Activated CD8-positive, alpha-beta T cell treated with anti-CD3 and anti-CD28 coated beads, Interleukin-2, amount 10 ng/mL, durations not matched to agents 7 days and 5 days (primary cell): Measurements from ENCODE around the gene POLR2C. TPM values are rescaled to one million over a fixed set of nuclear protein-coding genes. Genes with fewer than 3 reads are reported as not detected.

Source experiments
- ATAC-seq: fragments of 150-1000 bp; cut with Tn5 transposase; one replicate; pipeline ENCODE4 v1.10.0; 2021; ENCODE audit warnings: moderate library complexity
- CTCF ChIA-PET: fragments of 350-600 bp; sonication (Branson Sonifier 250); formaldehyde crosslinking; loops from one replicate; lab custom pipeline; 2021; ENCODE audit warnings: antibody characterized with exemption; lab: Charles Lee
- POLR2A ChIA-PET: fragments of 350-600 bp; sonication (Branson Sonifier 250); formaldehyde crosslinking; loops from one replicate; lab custom pipeline; 2021; ENCODE audit warnings: antibody characterized with exemption; lab: Charles Lee
- DNase-seq: peaks from one replicate; pipeline ENCODE4 v3.0.0-alpha.2; 2020
- H3K27ac Mint-ChIP-seq: one replicate; pipeline ENCODE4 v1.8.0; 2021; ENCODE audit warnings: mild to moderate bottlenecking, mixed read lengths
- H3K27me3 Mint-ChIP-seq: one replicate; pipeline ENCODE4 v1.8.0; 2021; ENCODE audit warnings: low read depth, mixed read lengths
- H3K36me3 Mint-ChIP-seq: one replicate; pipeline ENCODE4 v1.8.0; 2021; ENCODE audit warnings: low read depth, mixed read lengths
- H3K4me1 Mint-ChIP-seq: one replicate; pipeline ENCODE4 v1.8.0; 2021; ENCODE audit warnings: low read depth, mixed read lengths
- H3K4me3 Mint-ChIP-seq: one replicate; pipeline ENCODE4 v1.8.0; 2021; ENCODE audit warnings: mild to moderate bottlenecking, mixed read lengths
- H3K9me3 Mint-ChIP-seq: one replicate; pipeline ENCODE4 v1.8.0; 2022; ENCODE audit warnings: mixed read lengths; ENCODE audit not compliant: insufficient read depth
- total RNA-seq, 2 experiments: library from RNA; stranded (reverse); gene quantifications; one replicate each; pipeline ENCODE4 v1.2.3, GENCODE V29; 2021

Gene POLR2C
- 10 to 100 TPM; 57.0 to 58.3 TPM for total RNA-seq

DNA sequence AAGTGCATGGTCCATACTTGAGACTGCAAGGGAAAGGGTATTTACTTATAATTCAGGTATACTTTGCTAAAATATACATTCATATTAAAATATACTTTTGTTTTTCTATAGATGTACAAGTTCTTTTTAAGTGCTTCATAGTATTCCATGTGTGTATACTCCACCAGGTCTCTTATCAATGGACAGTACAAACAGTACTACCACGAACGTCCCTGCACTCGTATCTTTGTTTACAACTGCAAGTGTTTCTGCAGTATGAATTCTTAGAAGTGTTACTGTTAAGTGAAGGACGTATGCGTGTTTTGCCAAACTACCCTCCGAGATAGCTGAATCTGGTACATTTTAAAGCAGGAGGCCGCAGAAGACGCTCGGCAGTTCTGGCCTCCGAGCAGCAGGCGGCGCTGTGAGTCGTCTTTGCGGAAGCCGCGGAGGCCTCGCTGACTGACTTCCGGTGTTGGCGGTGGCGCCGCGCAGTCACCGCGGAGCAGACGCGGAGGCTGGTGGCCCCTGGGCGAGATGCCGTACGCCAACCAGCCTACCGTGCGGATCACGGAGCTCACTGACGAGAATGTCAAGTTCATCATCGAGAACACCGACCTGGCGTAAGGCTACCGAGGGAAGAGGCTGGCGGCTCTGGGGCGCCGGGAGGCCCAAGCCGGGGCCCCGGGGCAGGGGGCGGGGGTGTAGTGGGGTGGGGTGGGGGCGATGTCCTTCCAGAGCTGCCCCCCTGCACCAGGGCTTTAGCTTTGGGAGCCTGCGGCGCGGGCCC is at the start of gene POLR2C:
Gene POLR2C (plus strand): TSS at position 471 of the 769 bp plus-strand sequence. CDS start 46 bp downstream, at position 517.
- peaks cover 40% of the 10 kb centered on the region for H3K36me3 Mint-ChIP-seq
- ChIA-PET POLR2A (interaction anchor here (0.6 to 2.4 kb wide), 13 partner anchors 9 to 160 kb away, joined by 3 to 20 read pairs (median 5); partner anchors contain the start of genes ADGRG5, CIAPIN1, COQ9 and DOK4), CTCF (interaction anchor here (0.6 to 6.6 kb wide), 28 partner anchors 9 to 273 kb away, joined by 3 to 63 read pairs (median 6); partner anchors contain the start of genes ADGRG5, CIAPIN1, COQ9 and DOK4)
- peaks cover 29% of the 10 kb centered on the region for H3K4me1 Mint-ChIP-seq
- ATAC-seq (peak; percentile 97), DNase-seq (peak; percentile 95)
- H3K4me3 Mint-ChIP-seq: peak within 1 kb of the TSS; percentile 100
- H3K27me3 Mint-ChIP-seq: no peaks in the 10 kb centered on the region
- H3K9me3 Mint-ChIP-seq: no peaks in the 10 kb centered on the region
- H3K27ac Mint-ChIP-seq: peak within 1 kb of the TSS; percentile 100

GRCh38 chr16:57413301-57413730 is 49.2 kb upstream of the POLR2C start:
- Mint-ChIP-seq H3K4me1 (peaks cover 15% of the 10 kb centered on the region), H3K9me3 (no peaks in the 10 kb centered on the region), H3K27me3 (no peaks in the 10 kb centered on the region), H3K4me3 (no peak overlapping the region), H3K27ac (no peak overlapping the region), H3K36me3 (no peaks in the 10 kb centered on the region)
- CTCF ChIA-PET: interaction anchor here (1.1 to 1.3 kb wide), 2 partner anchors 113 to 114 kb away, joined by 4 to 6 read pairs; no protein-coding TSS in a partner anchor
- no peak for ATAC-seq
- no peak for DNase-seq
- POLR2A ChIA-PET: interaction anchor here (0.6 kb wide), 1 partner anchor 8 kb away, joined by 3 read pairs; no protein-coding TSS in a partner anchor

DNA sequence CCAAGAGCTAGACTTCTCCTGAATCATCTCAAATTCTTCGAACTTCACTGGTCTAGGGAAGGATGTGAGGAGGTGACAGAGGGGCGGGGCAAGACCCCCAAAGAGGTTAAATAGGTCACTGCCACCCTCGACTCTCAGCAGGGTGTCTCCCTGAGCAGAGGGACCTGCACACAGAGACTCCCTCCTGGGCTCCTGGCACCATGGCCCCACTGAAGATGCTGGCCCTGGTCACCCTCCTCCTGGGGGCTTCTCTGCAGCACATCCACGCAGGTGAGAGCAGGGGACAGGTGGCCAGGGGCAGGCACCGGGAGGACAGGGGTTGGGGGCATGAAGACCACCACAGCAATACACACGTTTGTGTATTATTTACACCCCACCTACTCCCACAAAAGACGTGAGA is 48.7 kb upstream of the POLR2C start:
- no peak for ATAC-seq
- Mint-ChIP-seq H3K27me3 (no peaks in the 10 kb centered on the region), H3K27ac (no peak overlapping the region), H3K36me3 (no peaks in the 10 kb centered on the region), H3K9me3 (no peaks in the 10 kb centered on the region), H3K4me3 (no peak overlapping the region), H3K4me1 (peaks cover 18% of the 10 kb centered on the region)
- ChIA-PET CTCF (interaction anchor here (1.1 to 1.3 kb wide), 2 partner anchors 113 to 115 kb away, joined by 4 to 6 read pairs; no protein-coding TSS in a partner anchor), POLR2A (no interaction called here)
- no peak for DNase-seq

GRCh38 chr16:57416084-57416483 is 46.4 kb upstream of the POLR2C start:
- no peaks in the 10 kb centered on the region for H3K9me3 Mint-ChIP-seq
- no peaks in the 10 kb centered on the region for H3K27me3 Mint-ChIP-seq
- ATAC-seq (no peak), DNase-seq (no peak)
- peaks cover 25% of the 10 kb centered on the region for H3K4me1 Mint-ChIP-seq
- no peak overlapping the region for H3K27ac Mint-ChIP-seq
- no peak overlapping the region for H3K4me3 Mint-ChIP-seq
- ChIA-PET CTCF (interaction anchor here (0.6 to 10.3 kb wide), 27 partner anchors 9 to 210 kb away, joined by 3 to 338 read pairs (median 7); partner anchors contain the start of genes ADGRG5, CCL17, CIAPIN1 and COQ9), POLR2A (interaction anchor here (1.2 to 2.5 kb wide), 3 partner anchors 114 to 170 kb away, joined by 3 to 20 read pairs (median 7); no protein-coding TSS in a partner anchor)
- H3K36me3 Mint-ChIP-seq: no peaks in the 10 kb centered on the region

DNA sequence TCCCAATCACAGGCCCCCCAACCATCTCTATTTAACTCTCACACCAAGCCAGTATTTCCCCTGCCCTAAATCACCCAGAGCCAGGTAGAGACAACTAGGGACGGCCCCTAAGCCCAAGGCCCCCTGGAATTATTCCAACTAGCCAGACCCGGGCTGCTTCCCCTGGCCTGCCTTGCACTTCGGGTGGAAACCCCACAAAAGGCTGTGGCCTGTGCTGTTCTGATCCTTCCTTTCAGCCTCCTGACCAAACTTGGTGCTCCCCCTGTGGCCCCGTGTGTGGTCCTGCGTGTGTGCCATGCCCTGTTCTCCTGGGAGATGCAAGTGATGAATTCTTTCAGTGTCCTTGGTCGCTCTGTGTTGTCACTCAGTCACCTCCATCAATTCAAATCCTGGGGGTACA is 43.0 kb upstream of the POLR2C start:
- ChIA-PET POLR2A (interaction anchor here (1.4 kb wide), 1 partner anchor 28 kb away, joined by 4 read pairs; the partner anchor contains the start of genes CIAPIN1 and COQ9), CTCF (interaction anchor here (0.7 to 10.3 kb wide), 25 partner anchors 10 to 193 kb away, joined by 3 to 338 read pairs (median 4); partner anchors contain the start of genes CCL17, CIAPIN1 and COQ9)
- peak overlapping the region; percentile 87 for H3K27ac Mint-ChIP-seq
- H3K4me3 Mint-ChIP-seq: no peak overlapping the region
- H3K4me1 Mint-ChIP-seq: peaks cover 25% of the 10 kb centered on the region
- H3K27me3 Mint-ChIP-seq: no peaks in the 10 kb centered on the region
- DNase-seq (no peak), ATAC-seq (no peak)
- H3K9me3 Mint-ChIP-seq: no peaks in the 10 kb centered on the region
- no peaks in the 10 kb centered on the region for H3K36me3 Mint-ChIP-seq

GRCh38 chr16:57422026-57422944 is 40.2 kb upstream of the POLR2C start:
- CTCF ChIA-PET: interaction anchor here (0.7 to 10.3 kb wide), 5 partner anchors 98 to 237 kb away, joined by 3 to 338 read pairs (median 3); partner anchors contain the start of gene PSME3IP1
- Mint-ChIP-seq H3K27ac (no peak overlapping the region), H3K27me3 (no peaks in the 10 kb centered on the region), H3K4me3 (no peak overlapping the region), H3K4me1 (peaks cover 18% of the 10 kb centered on the region), H3K36me3 (peaks cover 2% of the 10 kb centered on the region), H3K9me3 (no peaks in the 10 kb centered on the region)
- DNase-seq (no peak), ATAC-seq (no peak)
- POLR2A ChIA-PET: interaction anchor here (0.5 to 0.6 kb wide), 2 partner anchors 9 to 81 kb away, joined by 3 read pairs; no protein-coding TSS in a partner anchor

- ChIA-PET CTCF (interaction anchor here (1.0 to 10.3 kb wide), 3 partner anchors 10 to 121 kb away, joined by 4 to 338 read pairs (median 156); no protein-coding TSS in a partner anchor), POLR2A (interaction anchor here (0.5 kb wide), 1 partner anchor 82 kb away, joined by 3 read pairs; no protein-coding TSS in a partner anchor)
- ATAC-seq (no peak), DNase-seq (no peak)
- Mint-ChIP-seq H3K27me3 (no peaks in the 10 kb centered on the region), H3K27ac (no peak overlapping the region), H3K36me3 (peaks cover 4% of the 10 kb centered on the region), H3K4me1 (peaks cover 12% of the 10 kb centered on the region), H3K9me3 (no peaks in the 10 kb centered on the region), H3K4me3 (no peak overlapping the region)
Observed at GRCh38 chr16:57423152-57423551, 39.3 kb upstream of the POLR2C start.

DNA sequence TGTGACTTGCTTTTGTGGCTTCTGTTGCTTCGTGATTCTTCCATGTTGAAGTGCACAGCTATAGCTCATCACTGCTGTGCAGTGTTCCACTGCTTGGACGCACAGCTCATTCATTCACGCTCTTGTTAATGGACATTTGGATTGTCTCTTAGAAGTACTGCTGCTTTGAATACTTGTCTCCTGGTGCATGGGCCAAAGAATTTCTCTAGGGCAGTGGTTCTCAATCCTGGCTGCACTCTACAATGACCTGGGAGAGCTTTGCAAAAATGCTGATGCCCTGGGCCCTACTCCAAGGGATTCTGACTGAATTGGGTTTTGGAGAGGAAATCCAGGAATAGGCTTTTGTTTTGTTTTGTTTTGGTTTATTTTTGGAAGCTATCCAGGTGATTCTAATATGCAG is 37.9 kb upstream of the POLR2C start:
- CTCF ChIA-PET: interaction anchor here (0.7 to 10.3 kb wide), 6 partner anchors 8 to 124 kb away, joined by 3 to 338 read pairs (median 6); no protein-coding TSS in a partner anchor
- Mint-ChIP-seq H3K27me3 (no peaks in the 10 kb centered on the region), H3K4me1 (peaks cover under 1% of the 10 kb centered on the region), H3K4me3 (no peak overlapping the region), H3K27ac (no peak overlapping the region), H3K36me3 (peaks cover 14% of the 10 kb centered on the region), H3K9me3 (no peaks in the 10 kb centered on the region)
- POLR2A ChIA-PET: interaction anchor here (1.2 kb wide), 1 partner anchor 21 kb away, joined by 4 read pairs; no protein-coding TSS in a partner anchor
- no peak for DNase-seq
- no peak for ATAC-seq

- CTCF ChIA-PET: interaction anchor here (0.9 to 2.1 kb wide), 3 partner anchors 9 to 126 kb away, joined by 3 to 7 read pairs (median 6); partner anchors contain the start of genes CIAPIN1 and COQ9
- no peak overlapping the region for H3K27ac Mint-ChIP-seq
- no peaks in the 10 kb centered on the region for H3K4me1 Mint-ChIP-seq
- no peak for DNase-seq
- H3K9me3 Mint-ChIP-seq: no peaks in the 10 kb centered on the region
- H3K4me3 Mint-ChIP-seq: no peak overlapping the region
- H3K36me3 Mint-ChIP-seq: peaks cover 30% of the 10 kb centered on the region
- no peak for ATAC-seq
- POLR2A ChIA-PET: no interaction called here
- no peaks in the 10 kb centered on the region for H3K27me3 Mint-ChIP-seq
Observed at GRCh38 chr16:57426356-57426755, 36.1 kb upstream of the POLR2C start.

- H3K27me3 Mint-ChIP-seq: no peaks in the 10 kb centered on the region
- H3K4me3 Mint-ChIP-seq: no peak overlapping the region
- no peak overlapping the region for H3K27ac Mint-ChIP-seq
- DNase-seq: no peak
- POLR2A ChIA-PET: no interaction called here
- CTCF ChIA-PET: interaction anchor here (1.3 kb wide), 1 partner anchor 10 kb away, joined by 7 read pairs; no protein-coding TSS in a partner anchor
- no peaks in the 10 kb centered on the region for H3K9me3 Mint-ChIP-seq
- ATAC-seq: no peak
- no peaks in the 10 kb centered on the region for H3K4me1 Mint-ChIP-seq
- peaks cover 33% of the 10 kb centered on the region for H3K36me3 Mint-ChIP-seq
Observed at GRCh38 chr16:57427307-57427706, 35.2 kb upstream of the POLR2C start.
